Keratinocyte (primary cell): ENCODE measurements around the gene TMEM242. TPM values are rescaled to one million over a fixed set of nuclear protein-coding genes. Genes with fewer than 3 reads are reported as not detected.

Source experiments
- DNase-seq: peaks from one replicate; pipeline ENCODE4 v3.0.0-alpha.2; 2011; ENCODE audit warnings: low read depth, missing footprints, low spot score
- FAIRE-seq: peaks from 2 replicates; lab custom pipeline; 2011; peaks lifted over from hg19 to GRCh38; lab: Jason Lieb, UNC
- H2AFZ ChIP-seq: 2 replicates; pipeline ENCODE4 v1.6.0; 2012; ENCODE audit warnings: low read length, control low read depth, inconsistent platforms; ENCODE audit not compliant: control insufficient read depth
- H3K27ac ChIP-seq: 2 replicates; pipeline ENCODE4 v1.5.1; 2011; ENCODE audit warnings: low read length; ENCODE audit not compliant: control insufficient read depth, insufficient read depth
- H3K27me3 ChIP-seq: 3 replicates; pipeline ENCODE4 v1.6.0; 2011; ENCODE audit warnings: low read length; ENCODE audit not compliant: control insufficient read depth, insufficient read depth; ENCODE audit errors: extremely low read depth
- H3K36me3 ChIP-seq, 2 experiments: 2 replicates in 1 of 2; 3 replicates in 1 of 2; pipeline ENCODE4 v1.5.1; 2011; ENCODE audit warnings: low read length in 2 of 2, mild to moderate bottlenecking in 1 of 2; ENCODE audit not compliant: control insufficient read depth in 2 of 2, insufficient read depth in 2 of 2; ENCODE audit errors: extremely low read depth in 1 of 2
- H3K4me1 ChIP-seq: 3 replicates; pipeline ENCODE4 v1.5.1; 2011; ENCODE audit warnings: low read length; ENCODE audit not compliant: control insufficient read depth, insufficient read depth; ENCODE audit errors: extremely low read depth
- H3K4me2 ChIP-seq: 3 replicates; pipeline ENCODE4 v1.6.0; 2011; ENCODE audit warnings: low read depth, low read length; ENCODE audit not compliant: control insufficient read depth, insufficient read depth; ENCODE audit errors: extremely low read depth
- H3K4me3 ChIP-seq, 3 experiments: fragments of 200-600 bp in 1 of 3; sonication (generic) in 1 of 3; 2 replicates in 2 of 3; 3 replicates in 1 of 3; pipeline ENCODE4 v1.5.1; 2011 to 2016; ENCODE audit warnings: low read length in 3 of 3, mild to moderate bottlenecking in 3 of 3, control low read depth in 2 of 3, inconsistent platforms in 1 of 3, low read depth in 1 of 3, mixed read lengths in 1 of 3, mixed run types in 1 of 3, moderate library complexity in 1 of 3; ENCODE audit not compliant: control insufficient read depth in 2 of 3, insufficient read depth in 2 of 3; ENCODE audit errors: extremely low read depth in 1 of 3
- H3K79me2 ChIP-seq: 2 replicates; pipeline ENCODE4 v1.6.0; 2012; ENCODE audit warnings: low read length; ENCODE audit not compliant: control insufficient read depth, insufficient read depth
- H3K9ac ChIP-seq: 3 replicates; pipeline ENCODE4 v1.6.0; 2011; ENCODE audit warnings: low read length; ENCODE audit not compliant: control insufficient read depth, insufficient read depth; ENCODE audit errors: extremely low read depth
- H3K9me1 ChIP-seq: 3 replicates; pipeline ENCODE4 v1.6.0; 2011; ENCODE audit warnings: low read length; ENCODE audit not compliant: control insufficient read depth, insufficient read depth; ENCODE audit errors: extremely low read depth
- H3K9me3 ChIP-seq: 2 replicates; pipeline ENCODE4 v1.5.1; 2012; ENCODE audit warnings: low read depth, low read length; ENCODE audit not compliant: control insufficient read depth
- H4K20me1 ChIP-seq: 3 replicates; pipeline ENCODE4 v1.6.0; 2011; ENCODE audit warnings: low read length; ENCODE audit not compliant: control insufficient read depth, insufficient read depth; ENCODE audit errors: extremely low read depth
- CTCF ChIP-seq, 3 experiments: IDR thresholded peaks in 1 of 3; conservative IDR thresholded peaks in 1 of 3; optimal IDR thresholded peaks in 1 of 3; 2 replicates in 2 of 3; 3 replicates in 1 of 3; pipeline versions ENCODE3 to v1.5.1; 2011; ENCODE audit warnings: low read length in 3 of 3, mild to moderate bottlenecking in 3 of 3, moderate library complexity in 2 of 3, control low read depth in 1 of 3, inconsistent platforms in 1 of 3; ENCODE audit not compliant: insufficient read depth in 2 of 3; ENCODE audit errors: extremely low read depth in 1 of 3
- EZH2 ChIP-seq: IDR thresholded peaks from one replicate; pipeline ENCODE4 v1.6.1; 2012; ENCODE audit warnings: inconsistent platforms, mild to moderate bottlenecking, low read length, moderate library complexity
- dilution Hi-C: fragments of 300-500 bp; cut with MboI; formaldehyde crosslinking; loops from one replicate; pipeline ENCODE4 v1.7.0; 2020; ENCODE audit warnings: low sequenced_read_pairs; ENCODE audit not compliant: extremely low pct_ligation_motif_present
- polyA plus RNA-seq, 5 experiments: library from polyadenylated mRNA; depleted of rRNA in 3 of 5; stranded (reverse) in 3 of 5; stranded (forward) in 1 of 5; unstranded in 1 of 5; fragments of >200 nt; gene quantifications; 1 replicate in 1 of 5; 2 replicates in 3 of 5; 3 replicates in 1 of 5; pipeline versions ENCODE4 v1.2.1 to v1.2.3, GENCODE V29; 2011 to 2012; ENCODE audit warnings: missing spikeins in 2 of 5, low read depth in 1 of 5, low replicate concordance in 1 of 5

TMEM242 gene
- polyA plus RNA-seq, 1 donor (not counting 4 experiments of a cell fraction or from before 2014, with no cell fraction given), result 11.0 TPM

- dilution Hi-C loops, result no loop called here
- Histone ChIP-seq H3K79me2 (no peaks in the 10 kb centered on the region), H3K4me1 (no peaks in the 10 kb centered on the region), H3K9me1 (no peaks in the 10 kb centered on the region), H3K4me3 (no peak overlapping the region), H3K9me3 (no peaks in the 10 kb centered on the region), H2AFZ (no peak overlapping the region), H3K27me3 (no peaks in the 10 kb centered on the region), H3K36me3 (no peaks in the 10 kb centered on the region), H3K9ac (no peak overlapping the region), H4K20me1 (no peaks in the 10 kb centered on the region), H3K4me2 (no peak overlapping the region), H3K27ac (no peak overlapping the region)
- no peak for TF ChIP-seq CTCF (optimal IDR thresholded peaks at IDR 0.05 in 1 of 3, IDR thresholded peaks at IDR 0.05 in 1 of 3, conservative IDR thresholded peaks at IDR 0.05 in 1 of 3; ENCODE audit: extremely low read depth in 1 of 3, insufficient read depth in 2 of 3, low read length in 3 of 3)
- TF ChIP-seq EZH2, result no peak
- DNase-seq, result no peak
- no peak for FAIRE-seq
These were observed 37.9 kb downstream of the TMEM242 start for GRCh38 chr6:157285422-157285779.

GRCh38 chr6:157284738-157285421, 38.4 kb downstream of the TMEM242 start:
- no peaks in the 10 kb centered on the region for H3K36me3 ChIP-seq
- no peak overlapping the region for H3K4me3 ChIP-seq
- no peak overlapping the region for H3K27ac ChIP-seq
- H3K4me1 ChIP-seq, result no peaks in the 10 kb centered on the region
- no peak overlapping the region for H3K9ac ChIP-seq
- TF ChIP-seq EZH2 (no peak), CTCF (optimal IDR thresholded peaks at IDR 0.05 in 1 of 3, IDR thresholded peaks at IDR 0.05 in 1 of 3, conservative IDR thresholded peaks at IDR 0.05 in 1 of 3; ENCODE audit: extremely low read depth in 1 of 3, insufficient read depth in 2 of 3, low read length in 3 of 3) (no peak)
- no peak overlapping the region for H2AFZ ChIP-seq
- DNase-seq, result no peak
- H3K79me2 ChIP-seq, result no peaks in the 10 kb centered on the region
- H3K4me2 ChIP-seq, result no peak overlapping the region
- H3K27me3 ChIP-seq, result no peaks in the 10 kb centered on the region
- H4K20me1 ChIP-seq, result no peaks in the 10 kb centered on the region
- no peaks in the 10 kb centered on the region for H3K9me1 ChIP-seq
- dilution Hi-C loops, result no loop called here
- no peak for FAIRE-seq
- no peaks in the 10 kb centered on the region for H3K9me3 ChIP-seq
